Mammary epithelial cell (primary cell): ENCODE data around the gene DEPDC5.

Source experiments
- CTCF ChIP-seq, 2 donors: IDR thresholded peaks in 1 of 2; conservative IDR thresholded peaks in 1 of 2; 2 replicates each; pipeline ENCODE4 v1.5.1; 2011 to 2012; ENCODE audit warnings: inconsistent platforms in 2 of 2, low read length in 2 of 2, mild to moderate bottlenecking in 2 of 2, control low read depth in 1 of 2, low read depth in 1 of 2; ENCODE audit not compliant: insufficient read depth in 1 of 2; ENCODE audit errors: extremely low read depth in 1 of 2
- EZH2 ChIP-seq: IDR thresholded peaks from 2 replicates; pipeline ENCODE4 v1.6.1; 2012; ENCODE audit warnings: low read length, inconsistent platforms, borderline replicate concordance

- peak in 1 of 2 donors; percentile 14 for TF ChIP-seq CTCF (conservative IDR thresholded peaks at IDR 0.05 in 1 of 2, IDR thresholded peaks at IDR 0.05 in 1 of 2; ENCODE audit: extremely low read depth in 1 of 2, insufficient read depth in 1 of 2, low read depth in 1 of 2, low read length in 2 of 2)
- no peak for TF ChIP-seq EZH2
Measured at GRCh38 chr22:31836010-31836409, 82.2 kb downstream of the DEPDC5 start.
